Measurements from ENCODE around the gene PCDHGA7.

The PCDHGA7 gene

GRCh38 chr5:141363952-141364660 is 18.4 kb upstream of the PCDHGA7 start, which contains the start of gene PCDHGA5:
Gene PCDHGA5, plus strand, starts transcription at chr5:141364162. Its CDS starts 169 bp downstream, at chr5:141364331.
- no peaks in the 10 kb centered on the region for H3K27me3 ChIP-seq (ENCODE audit: insufficient read depth, low read depth, severe bottlenecking)
- H3K36me3 ChIP-seq: no peaks in the 10 kb centered on the region
- no peak within 1 kb of the TSS for H3K27ac ChIP-seq
- no peak for TF ChIP-seq CTCF (IDR thresholded peaks at IDR 0.05; ENCODE audit: low read depth, low read length)
- no peak within 1 kb of the TSS for H3K4me3 ChIP-seq (ENCODE audit: low read depth, low read length)
- DNase-seq: no peak
- H3K9me3 ChIP-seq (ENCODE audit: severe bottlenecking): peaks cover 20% of the 10 kb centered on the region

GRCh38 chr5:141366016-141366896 is 16.3 kb upstream of the PCDHGA7 start:
- Histone ChIP-seq H3K4me3 (ENCODE audit: low read depth, low read length) (no peak overlapping the region), H3K36me3 (no peaks in the 10 kb centered on the region), H3K9me3 (ENCODE audit: severe bottlenecking) (peaks cover 23% of the 10 kb centered on the region), H3K27ac (no peak overlapping the region), H3K27me3 (ENCODE audit: insufficient read depth, low read depth, severe bottlenecking) (no peaks in the 10 kb centered on the region)
- TF ChIP-seq CTCF (IDR thresholded peaks at IDR 0.05; ENCODE audit: low read depth, low read length): no peak
- no peak for DNase-seq

GRCh38 chr5:141369994-141370848 is 12.3 kb upstream of the PCDHGA7 start, which contains the start of gene PCDHGB3:
Gene PCDHGB3, plus strand, starts transcription at chr5:141370242. Its CDS starts 153 bp downstream, at chr5:141370395.
- no peak for TF ChIP-seq CTCF (IDR thresholded peaks at IDR 0.05; ENCODE audit: low read depth, low read length)
- no peaks in the 10 kb centered on the region for H3K36me3 ChIP-seq
- peaks cover 28% of the 10 kb centered on the region for H3K9me3 ChIP-seq (ENCODE audit: severe bottlenecking)
- no peaks in the 10 kb centered on the region for H3K27me3 ChIP-seq (ENCODE audit: insufficient read depth, low read depth, severe bottlenecking)
- no peak within 1 kb of the TSS for H3K27ac ChIP-seq
- H3K4me3 ChIP-seq (ENCODE audit: low read depth, low read length): no peak within 1 kb of the TSS
- DNase-seq: no peak

GRCh38 chr5:141371572-141372475 is 10.7 kb upstream of the PCDHGA7 start:
- no peak overlapping the region for H3K4me3 ChIP-seq (ENCODE audit: low read depth, low read length)
- no peaks in the 10 kb centered on the region for H3K27me3 ChIP-seq (ENCODE audit: insufficient read depth, low read depth, severe bottlenecking)
- H3K27ac ChIP-seq: no peak overlapping the region
- TF ChIP-seq CTCF (IDR thresholded peaks at IDR 0.05; ENCODE audit: low read depth, low read length): no peak
- H3K9me3 ChIP-seq (ENCODE audit: severe bottlenecking): peaks cover 30% of the 10 kb centered on the region
- no peak for DNase-seq
- H3K36me3 ChIP-seq: no peaks in the 10 kb centered on the region
